Trophoblast cell (in vitro differentiated cells and primary cell): ENCODE measurements around the gene PMP22.

Experiments
- DNase-seq, 2 donors: peaks; one replicate each; pipeline ENCODE4 v3.0.0-alpha.2; 2016
- H2AFZ ChIP-seq: 2 replicates; pipeline ENCODE4 v1.6.1; 2013; ENCODE audit warnings: low read length, moderate library complexity, mild to moderate bottlenecking; ENCODE audit not compliant: insufficient read depth, poor library complexity
- H2AK5ac ChIP-seq: 2 replicates; pipeline ENCODE4 v1.6.1; 2013; ENCODE audit warnings: mild to moderate bottlenecking, low read length
- H2BK120ac ChIP-seq: 2 replicates; pipeline ENCODE4 v1.6.1; 2013; ENCODE audit warnings: low read length, mild to moderate bottlenecking, moderate library complexity; ENCODE audit not compliant: insufficient read depth, poor library complexity
- H2BK12ac ChIP-seq: 2 replicates; pipeline ENCODE4 v1.6.1; 2013; ENCODE audit warnings: mild to moderate bottlenecking, low read length, moderate library complexity
- H2BK5ac ChIP-seq: 2 replicates; pipeline ENCODE4 v1.6.1; 2013; ENCODE audit warnings: low read length, low read depth, moderate library complexity, mild to moderate bottlenecking; ENCODE audit not compliant: poor library complexity
- H3K14ac ChIP-seq: 2 replicates; pipeline ENCODE4 v1.6.1; 2013; ENCODE audit warnings: mild to moderate bottlenecking, low read length
- H3K18ac ChIP-seq: 2 replicates; pipeline ENCODE4 v1.6.1; 2013; ENCODE audit warnings: mild to moderate bottlenecking, low read length
- H3K23ac ChIP-seq: 2 replicates; pipeline ENCODE4 v1.6.1; 2013; ENCODE audit warnings: low read length
- H3K27ac ChIP-seq: 2 replicates; pipeline ENCODE4 v1.5.1; 2013; ENCODE audit warnings: low read depth, mild to moderate bottlenecking, inconsistent platforms, low read length, moderate library complexity
- H3K27me3 ChIP-seq: 2 replicates; pipeline ENCODE4 v1.6.1; 2013; ENCODE audit warnings: inconsistent platforms, mild to moderate bottlenecking, low read length, moderate library complexity; ENCODE audit not compliant: insufficient read depth
- H3K36me3 ChIP-seq, 2 experiments: 1 replicate in 1 of 2; 2 replicates in 1 of 2; pipeline ENCODE4 v1.6.1; 2013; ENCODE audit warnings: low read length in 2 of 2, mild to moderate bottlenecking in 2 of 2, moderate library complexity in 1 of 2; ENCODE audit not compliant: insufficient read depth in 2 of 2, control insufficient read depth in 1 of 2
- H3K4ac ChIP-seq: 2 replicates; pipeline ENCODE4 v1.6.1; 2013; ENCODE audit warnings: low read depth, mild to moderate bottlenecking, low read length, moderate library complexity
- H3K4me1 ChIP-seq, 2 experiments: 1 replicate in 1 of 2; 2 replicates in 1 of 2; pipeline ENCODE4 v1.6.1; 2013; ENCODE audit warnings: low read length in 2 of 2, mild to moderate bottlenecking in 2 of 2, moderate library complexity in 1 of 2; ENCODE audit not compliant: insufficient read depth in 2 of 2, control insufficient read depth in 1 of 2
- H3K4me2 ChIP-seq: 2 replicates; pipeline ENCODE4 v1.6.1; 2013; ENCODE audit warnings: inconsistent platforms, mild to moderate bottlenecking, low read length, moderate library complexity
- H3K4me3 ChIP-seq: 2 replicates; pipeline ENCODE4 v1.5.1; 2013; ENCODE audit warnings: mild to moderate bottlenecking, low read depth, low read length, inconsistent platforms
- H3K79me1 ChIP-seq: one replicate; pipeline ENCODE4 v1.6.1; 2013; ENCODE audit warnings: low read length
- H3K79me2 ChIP-seq: 2 replicates; pipeline ENCODE4 v1.6.1; 2013; ENCODE audit warnings: low read length, mild to moderate bottlenecking; ENCODE audit not compliant: control insufficient read depth, insufficient read depth, poor library complexity
- H3K9ac ChIP-seq: 2 replicates; pipeline ENCODE4 v1.6.1; 2013; ENCODE audit warnings: mild to moderate bottlenecking, low read length
- H3K9me3 ChIP-seq: 2 replicates; pipeline ENCODE4 v1.6.1; 2013; ENCODE audit warnings: low read depth, mild to moderate bottlenecking, control low read depth, inconsistent platforms, low read length; ENCODE audit not compliant: insufficient read depth
- H4K12ac ChIP-seq: 2 replicates; pipeline ENCODE4 v1.6.1; 2013; ENCODE audit warnings: low read depth, mild to moderate bottlenecking, low read length, moderate library complexity
- H4K8ac ChIP-seq: 2 replicates; pipeline ENCODE4 v1.6.1; 2013; ENCODE audit warnings: low read depth, mild to moderate bottlenecking, low read length, moderate library complexity
- H4K91ac ChIP-seq: one replicate; pipeline ENCODE4 v1.6.1; 2013; ENCODE audit warnings: low read depth, mild to moderate bottlenecking, low read length, moderate library complexity
- WGBS: extraction: QIAGEN DNeasy Blood & Tissue Kit; methylation state at CpG from one replicate; pipeline ENCODE4 v1.1.7; 2013; ENCODE audit warnings: missing lambda C conversion rate; ENCODE audit not compliant: insufficient read length, insufficient coverage; ENCODE audit errors: extremely low coverage; 5-methylcytosine and 5-hydroxymethylcytosine counted together

The PMP22 gene

DNA sequence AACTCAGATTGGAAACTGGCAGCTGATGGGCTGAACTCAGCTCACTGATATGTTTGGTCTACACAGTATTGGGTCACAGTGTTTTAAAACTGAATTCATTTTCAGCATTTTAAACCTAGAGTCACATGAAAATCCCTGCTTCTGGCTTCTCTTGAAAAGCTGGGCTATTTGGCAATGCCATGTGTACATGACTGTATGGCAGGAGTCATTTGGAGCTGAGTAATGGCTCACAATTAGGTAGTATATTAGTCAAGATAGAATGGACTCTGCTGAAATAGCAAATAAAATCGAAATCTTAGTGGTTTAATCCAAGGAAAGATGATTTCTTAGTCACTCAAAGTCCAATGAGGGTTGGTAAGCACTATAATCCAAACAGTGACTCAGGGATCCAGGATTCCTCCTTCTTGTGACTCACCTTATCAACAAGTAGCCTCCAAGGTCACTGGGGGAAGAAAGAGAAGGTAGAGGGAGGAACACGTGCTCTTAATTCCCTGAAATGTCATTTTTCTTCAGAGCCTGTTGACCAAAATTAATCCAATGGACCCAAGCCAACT is 13.9 kb upstream of the PMP22 start:
- Histone ChIP-seq H4K8ac (no peak overlapping the region), H2AK5ac (no peak overlapping the region), H3K4me1 (peaks cover 0 to 3% of the 10 kb centered on the region in 2 experiments), H3K9ac (no peak overlapping the region), H2AFZ (no peak overlapping the region), H4K91ac (no peak overlapping the region), H2BK120ac (no peak overlapping the region), H3K27ac (no peak overlapping the region), H3K4me3 (no peak overlapping the region), H3K4ac (no peak overlapping the region), H3K23ac (no peak overlapping the region), H3K9me3 (no peaks in the 10 kb centered on the region), H4K12ac (no peak overlapping the region), H2BK12ac (no peak overlapping the region), H3K36me3 (no peaks in the 10 kb centered on the region), H3K27me3 (no peaks in the 10 kb centered on the region), H3K14ac (no peak overlapping the region), H3K79me2 (no peaks in the 10 kb centered on the region), H3K18ac (no peak overlapping the region), H3K4me2 (no peak overlapping the region), H2BK5ac (no peak overlapping the region), H3K79me1 (no peaks in the 10 kb centered on the region)
- DNase-seq, result peak in 1 of 2 donors; percentile 18
- no CpG with 5 or more reads among the region's 2 CpGs for WGBS

DNA sequence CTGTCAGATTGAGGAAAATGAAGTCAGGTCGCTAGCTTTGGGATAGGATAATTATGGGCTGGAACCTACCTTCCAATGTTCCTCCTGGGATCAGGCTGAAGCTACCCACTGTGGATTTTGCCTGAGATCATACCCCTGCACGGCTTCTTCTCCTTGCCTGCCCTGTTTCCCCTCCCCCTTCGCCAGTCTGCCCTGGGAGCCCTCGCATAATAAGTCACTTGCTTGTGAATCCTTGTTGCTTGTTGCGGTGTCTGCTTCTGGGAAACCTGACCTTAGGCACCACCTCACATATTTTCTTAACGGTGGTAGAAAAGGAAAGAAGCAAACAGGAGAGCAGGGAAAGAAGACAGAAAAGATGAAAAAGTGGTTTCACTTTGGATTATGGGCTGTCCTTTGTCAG is 13.3 kb upstream of the PMP22 start:
- no peak for DNase-seq
- no peak overlapping the region for H2BK5ac ChIP-seq
- no peak overlapping the region for H3K9ac ChIP-seq
- H2BK12ac ChIP-seq, result no peak overlapping the region
- H4K12ac ChIP-seq, result no peak overlapping the region
- H3K79me1 ChIP-seq, result peaks cover 2% of the 10 kb centered on the region
- no peak overlapping the region for H2BK120ac ChIP-seq
- H3K9me3 ChIP-seq, result no peaks in the 10 kb centered on the region
- H3K36me3 ChIP-seq, result no peaks in the 10 kb centered on the region
- no peak overlapping the region for H4K91ac ChIP-seq
- no peak overlapping the region for H3K4me3 ChIP-seq
- no peak overlapping the region for H3K4me2 ChIP-seq
- H3K27ac ChIP-seq, result no peak overlapping the region
- no peak overlapping the region for H4K8ac ChIP-seq
- H3K27me3 ChIP-seq, result no peaks in the 10 kb centered on the region
- H3K23ac ChIP-seq, result no peak overlapping the region
- H3K4ac ChIP-seq, result no peak overlapping the region
- H3K14ac ChIP-seq, result no peak overlapping the region
- H3K18ac ChIP-seq, result no peak overlapping the region
- H3K79me2 ChIP-seq, result no peaks in the 10 kb centered on the region
- H2AK5ac ChIP-seq, result no peak overlapping the region
- H2AFZ ChIP-seq, result no peak overlapping the region
- no CpG with 5 or more reads among the region's 6 CpGs for WGBS
- peaks cover 3 to 7% of the 10 kb centered on the region in 2 experiments for H3K4me1 ChIP-seq

DNA sequence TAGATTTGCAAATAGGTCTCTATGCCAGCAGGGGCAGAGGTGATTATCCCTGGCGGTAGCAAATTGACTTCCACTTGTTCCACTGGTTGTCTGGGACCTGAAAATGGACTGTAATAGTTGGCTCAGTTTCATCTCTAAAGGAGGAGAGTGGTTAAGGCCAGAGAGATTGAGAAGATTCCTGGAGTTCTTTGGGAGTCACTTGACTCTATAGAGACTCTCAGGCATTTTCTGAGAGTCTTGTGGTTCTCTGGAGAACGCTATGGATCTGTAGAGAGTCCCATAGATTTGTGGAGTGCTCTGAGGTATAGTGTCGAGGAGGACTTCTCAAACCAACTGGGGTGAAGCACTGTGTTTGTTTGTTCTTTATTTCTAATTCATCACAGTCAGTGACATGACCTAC is 8.9 kb upstream of the PMP22 start:
- H4K12ac ChIP-seq, result no peak overlapping the region
- no peak overlapping the region for H2AK5ac ChIP-seq
- no peak overlapping the region for H3K4ac ChIP-seq
- no peak overlapping the region for H4K91ac ChIP-seq
- no peak overlapping the region for H3K18ac ChIP-seq
- no CpG with 5 or more reads among the region's 3 CpGs for WGBS
- no peaks in the 10 kb centered on the region for H3K79me2 ChIP-seq
- no peak overlapping the region for H2BK5ac ChIP-seq
- H3K27me3 ChIP-seq, result no peaks in the 10 kb centered on the region
- H2BK120ac ChIP-seq, result no peak overlapping the region
- no peak overlapping the region for H3K9ac ChIP-seq
- H4K8ac ChIP-seq, result no peak overlapping the region
- H3K36me3 ChIP-seq, result no peaks in the 10 kb centered on the region
- peaks cover 4 to 11% of the 10 kb centered on the region in 2 experiments for H3K4me1 ChIP-seq
- H3K79me1 ChIP-seq, result peaks cover 3% of the 10 kb centered on the region
- no peak overlapping the region for H3K27ac ChIP-seq
- H3K4me2 ChIP-seq, result no peak overlapping the region
- no peak overlapping the region for H3K4me3 ChIP-seq
- H3K23ac ChIP-seq, result no peak overlapping the region
- no peaks in the 10 kb centered on the region for H3K9me3 ChIP-seq
- DNase-seq, result no peak
- H2BK12ac ChIP-seq, result peak overlapping the region; percentile 98
- H2AFZ ChIP-seq, result no peak overlapping the region
- no peak overlapping the region for H3K14ac ChIP-seq

DNA sequence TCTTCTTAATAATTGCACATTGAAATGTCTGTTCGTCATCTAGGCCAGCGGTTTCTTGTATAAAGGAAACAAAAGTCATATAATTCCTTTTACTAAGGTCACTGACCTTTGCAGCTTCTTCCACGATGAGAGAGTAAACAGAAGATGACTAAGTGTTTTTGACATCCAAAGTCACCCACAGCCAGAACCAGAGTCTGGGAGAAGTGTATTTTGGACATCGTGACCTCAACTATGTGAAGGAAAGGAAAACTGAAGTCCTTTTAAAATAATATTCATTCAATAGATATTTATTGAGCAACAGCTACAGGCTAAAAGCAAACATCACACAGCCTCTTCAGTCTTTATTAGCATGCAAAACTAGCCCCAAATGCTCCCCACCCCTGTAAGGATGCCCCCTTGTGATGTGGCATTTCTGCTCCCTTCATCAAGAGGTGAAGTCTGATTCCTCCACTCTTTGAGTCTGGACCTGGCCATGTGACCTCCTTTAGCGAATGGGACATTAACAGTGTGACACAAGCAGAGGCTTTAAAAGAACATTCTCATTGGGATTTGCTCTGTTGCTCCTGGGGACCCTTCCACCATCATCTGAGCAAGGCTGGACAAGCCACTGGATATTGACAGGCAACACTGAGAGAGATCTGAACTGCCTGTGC is 8.1 kb upstream of the PMP22 start:
- no peaks in the 10 kb centered on the region for H3K79me2 ChIP-seq
- no CpG with 5 or more reads among the region's 5 CpGs for WGBS
- H3K14ac ChIP-seq, result no peak overlapping the region
- peak overlapping the region; percentile 54 for H2AK5ac ChIP-seq
- peak overlapping the region; percentile 98 for H2BK12ac ChIP-seq
- H3K4me3 ChIP-seq, result no peak overlapping the region
- H3K4ac ChIP-seq, result no peak overlapping the region
- H3K79me1 ChIP-seq, result peaks cover 3% of the 10 kb centered on the region
- H3K4me2 ChIP-seq, result no peak overlapping the region
- no peak overlapping the region for H2AFZ ChIP-seq
- no peak overlapping the region for H4K12ac ChIP-seq
- H2BK120ac ChIP-seq, result peak overlapping the region; percentile 56
- no peak overlapping the region for H4K8ac ChIP-seq
- no peaks in the 10 kb centered on the region for H3K9me3 ChIP-seq
- H3K23ac ChIP-seq, result no peak overlapping the region
- H3K36me3 ChIP-seq, result no peaks in the 10 kb centered on the region
- H3K4me1 ChIP-seq, result peaks cover 4 to 11% of the 10 kb centered on the region in 2 experiments
- peak overlapping the region; percentile 36 for H4K91ac ChIP-seq
- H2BK5ac ChIP-seq, result no peak overlapping the region
- H3K27me3 ChIP-seq, result no peaks in the 10 kb centered on the region
- H3K18ac ChIP-seq, result peak overlapping the region; percentile 37
- peak overlapping the region; percentile 63 for H3K27ac ChIP-seq
- H3K9ac ChIP-seq, result no peak overlapping the region
- peak; percentile 44 to 69 for DNase-seq
